GM19238 (cell line): Measurements from ENCODE around the gene LDLRAD4.

Experiments used
- DNase-seq: peaks from one replicate; pipeline ENCODE4 v3.0.0; 2011; ENCODE audit warnings: low spot score; ENCODE audit not compliant: insufficient read length

Gene LDLRAD4

GRCh38 chr18:13382954-13383827 lies 164.6 kb downstream of the LDLRAD4 start:
- DNase-seq, result no peak

DNA sequence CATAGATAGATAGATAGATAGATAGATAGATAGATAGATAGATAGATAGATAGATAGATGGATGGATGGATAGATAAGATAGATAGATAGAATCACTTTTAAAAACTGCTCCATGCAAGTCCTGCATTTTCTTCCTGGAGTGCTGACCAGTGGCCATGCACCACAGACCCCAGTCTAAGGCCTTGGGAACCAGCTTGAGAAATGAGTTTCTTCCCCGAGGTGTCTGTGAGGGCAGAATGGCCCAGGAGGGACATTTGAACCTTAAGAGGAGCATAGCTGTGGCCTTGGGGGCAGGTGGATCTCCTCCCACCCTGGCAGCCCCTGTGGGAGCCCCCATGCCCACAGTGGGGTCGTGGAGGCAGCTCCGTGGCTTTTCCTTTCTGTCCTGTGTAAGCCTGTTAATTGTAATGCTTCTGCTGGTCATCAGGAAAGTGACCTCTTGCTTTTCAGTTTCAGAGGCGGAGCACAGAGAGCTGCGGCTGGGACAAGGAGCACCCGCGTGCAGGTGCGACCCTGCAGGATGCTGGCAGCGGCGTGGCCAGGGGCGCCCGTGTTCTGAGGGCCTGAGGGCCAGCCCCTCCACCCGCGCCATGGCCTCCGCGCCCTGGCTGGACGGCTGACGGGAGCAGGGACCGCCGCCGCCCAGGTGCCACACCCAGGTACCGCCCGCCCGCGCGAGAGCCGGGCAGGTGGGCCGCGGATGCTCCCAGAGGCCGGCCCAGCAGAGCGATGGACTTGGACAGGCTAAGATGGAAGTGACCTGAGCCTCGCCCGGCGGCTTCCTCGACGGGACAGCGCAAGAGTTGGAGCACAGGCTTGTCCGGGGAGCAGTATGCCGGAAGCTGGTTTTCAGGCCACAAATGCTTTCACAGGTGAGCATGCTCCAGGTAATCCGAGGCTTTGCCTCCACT lies 168.6 kb downstream of the LDLRAD4 start:
- DNase-seq, result no peak

DNA sequence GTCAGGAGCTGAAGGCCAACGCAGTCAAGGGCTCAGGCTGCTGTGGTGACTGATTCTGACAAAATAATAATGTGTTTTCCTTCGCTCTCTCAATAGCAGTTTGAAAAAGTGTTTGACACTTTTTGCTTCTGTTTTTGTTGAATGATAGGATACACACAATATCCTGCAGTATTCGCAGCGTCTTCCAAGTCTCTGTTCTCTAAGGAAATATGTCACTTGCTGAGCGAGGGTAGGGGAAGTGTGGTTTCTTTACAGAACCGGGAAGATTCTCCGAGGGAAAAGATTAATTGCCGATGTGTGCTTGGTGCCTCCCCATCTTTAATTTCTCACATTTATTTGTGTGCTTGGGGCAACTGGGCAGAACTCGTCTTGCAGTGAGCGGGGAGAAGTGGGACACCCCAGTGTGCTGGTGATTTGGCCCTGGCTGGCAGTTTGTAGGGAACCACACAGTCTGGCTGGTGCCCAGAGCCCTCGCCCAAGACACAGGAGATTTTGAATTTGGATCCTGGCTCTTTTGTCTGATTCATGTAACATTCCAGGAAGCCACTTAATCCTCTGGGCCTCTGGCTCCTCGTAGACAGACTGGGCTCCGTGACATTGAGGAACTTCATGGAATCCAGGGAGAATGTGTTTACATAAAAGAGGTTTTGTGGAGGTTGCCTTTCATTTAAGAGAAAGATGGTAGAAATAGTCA lies 169.4 kb downstream of the LDLRAD4 start:
- no peak for DNase-seq

- DNase-seq, result no peak
These were observed 170.3 kb downstream of the LDLRAD4 start for GRCh38 chr18:13388586-13389490.

- no peak for DNase-seq
These were observed 171.1 kb downstream of the LDLRAD4 start for GRCh38 chr18:13389491-13390131.

GRCh38 chr18:13390196-13390595 lies 171.6 kb downstream of the LDLRAD4 start:
- DNase-seq, result no peak

DNA sequence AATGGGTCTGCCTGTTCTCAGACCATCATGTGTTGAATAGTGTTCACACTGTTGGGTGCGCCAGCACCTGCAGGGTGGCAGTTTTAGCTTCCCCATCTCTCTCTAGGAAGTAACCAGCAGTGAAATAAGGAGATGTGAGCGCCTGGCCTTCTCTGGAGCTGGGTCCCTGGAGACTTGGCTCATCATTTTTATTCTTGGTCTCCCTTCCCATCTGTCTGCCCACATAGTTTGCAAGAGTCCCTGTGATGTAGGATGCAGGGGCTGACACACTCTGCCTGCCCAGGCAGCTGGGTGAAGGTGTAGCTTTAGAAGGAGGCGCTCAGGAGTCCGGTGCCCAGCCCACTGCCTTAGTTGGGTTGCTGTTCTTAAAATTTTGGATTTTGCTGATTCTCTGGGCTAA lies 172.2 kb downstream of the LDLRAD4 start:
- no peak for DNase-seq

GRCh38 chr18:13392029-13392750 lies 173.6 kb downstream of the LDLRAD4 start:
- DNase-seq, result no peak

DNA sequence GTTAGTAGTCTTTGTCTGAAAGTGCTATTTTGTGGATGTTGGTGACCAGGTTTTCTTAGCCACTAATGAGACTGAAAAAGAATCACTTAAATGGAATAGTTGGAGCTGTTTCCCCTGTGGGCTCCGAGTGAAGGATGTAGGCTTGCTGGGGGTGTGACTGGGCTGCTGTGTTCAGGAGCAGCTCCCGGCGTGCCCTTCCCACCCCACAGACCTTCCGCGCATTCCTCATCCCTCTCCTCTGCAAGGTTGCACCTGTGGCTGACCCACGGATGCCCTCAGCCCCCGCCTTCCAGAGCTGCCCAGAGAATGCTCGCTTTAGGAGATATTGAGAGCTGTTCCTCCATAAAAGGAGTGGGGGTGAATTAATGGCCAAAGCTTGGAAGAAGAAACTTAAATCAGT lies 174.3 kb downstream of the LDLRAD4 start:
- no peak for DNase-seq

DNA sequence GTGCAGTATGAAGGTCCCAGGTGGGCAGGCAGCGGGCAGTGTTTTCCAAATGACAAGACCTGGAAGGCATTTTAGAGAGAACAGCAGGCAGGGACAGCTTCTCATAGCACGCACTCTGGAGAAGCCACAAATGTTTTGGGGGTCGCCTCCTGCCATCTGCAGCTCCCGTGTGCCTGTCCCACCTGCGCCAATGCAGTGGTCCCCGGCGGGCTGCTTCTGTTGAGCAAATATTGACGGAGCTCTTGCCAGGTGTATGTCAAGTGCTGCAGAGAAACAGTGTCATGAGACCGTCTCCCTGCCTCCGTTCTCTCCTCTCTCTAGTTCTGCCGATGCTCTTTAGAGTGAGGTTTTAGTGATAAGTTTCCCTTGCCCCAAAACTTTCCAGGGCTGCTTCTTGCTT lies 174.8 kb downstream of the LDLRAD4 start:
- no peak for DNase-seq

- DNase-seq, result no peak
These were observed 176.2 kb downstream of the LDLRAD4 start for GRCh38 chr18:13394801-13395200.

DNA sequence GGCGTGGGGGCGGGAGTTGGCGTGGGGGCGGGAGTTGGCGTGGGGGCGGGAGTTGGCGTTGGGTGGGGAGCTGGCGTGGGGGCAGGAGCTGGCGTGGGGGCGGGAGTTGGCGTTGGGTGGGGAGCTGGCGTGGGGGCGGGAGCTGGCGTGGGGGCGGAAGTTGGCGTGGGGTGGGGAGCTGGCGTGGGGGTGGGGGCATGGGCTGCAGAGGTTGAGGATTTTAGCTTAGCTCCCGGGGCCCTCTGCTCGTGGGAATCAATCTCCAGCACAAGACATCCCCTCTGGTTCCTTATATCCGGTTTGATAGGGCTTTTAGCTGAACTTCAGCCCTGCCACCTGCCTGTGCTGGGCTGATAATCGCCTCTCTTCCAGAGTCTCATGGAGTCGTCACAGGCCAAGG lies 177.0 kb downstream of the LDLRAD4 start:
- DNase-seq, result no peak

- DNase-seq, result no peak
These were observed 179.1 kb downstream of the LDLRAD4 start for GRCh38 chr18:13397504-13398163.

- no peak for DNase-seq
These were observed 180.1 kb downstream of the LDLRAD4 start for GRCh38 chr18:13398631-13399030.

- DNase-seq, result no peak
These were observed 181.0 kb downstream of the LDLRAD4 start for GRCh38 chr18:13399511-13399910.

- no peak for DNase-seq
These were observed 182.2 kb downstream of the LDLRAD4 start for GRCh38 chr18:13400636-13401315.

- no peak for DNase-seq
These were observed 182.8 kb downstream of the LDLRAD4 start for GRCh38 chr18:13401404-13401803.

DNA sequence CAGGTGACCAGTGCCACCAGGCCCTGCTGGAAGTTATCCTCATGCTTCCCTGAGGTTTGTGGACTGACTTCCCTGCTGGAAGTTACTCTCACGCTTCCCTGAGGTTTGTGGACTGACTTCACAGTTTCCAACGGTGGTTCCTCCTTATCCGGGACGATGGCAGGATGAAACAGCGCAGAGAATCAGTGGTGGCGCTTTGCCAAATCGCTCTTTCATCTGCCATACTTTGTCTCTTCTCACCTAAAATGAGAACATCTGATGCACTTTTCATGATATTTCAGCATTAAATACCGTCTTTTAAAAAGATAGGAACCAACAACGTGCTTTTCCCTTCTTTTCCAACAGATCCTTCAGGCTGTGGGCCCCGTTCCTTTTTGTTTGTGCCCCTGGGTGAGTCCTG lies 183.3 kb downstream of the LDLRAD4 start:
- DNase-seq, result no peak
